NCI-H1694 (cell line): Measurements from ENCODE around the gene HOOK1.
"Not testable (repeated sequence)": the region's sequence is repeated elsewhere in the genome, so short reads cannot be mapped to it uniquely, and the experiment has no call there.

Experiments used
- DNase-seq: peaks from one replicate; lab custom pipeline; 2025; lab: John Stamatoyannopoulos, UW

HOOK1 gene

GRCh38 chr1:59819566-59820438 is 5.1 kb downstream of the HOOK1 start:
- DNase-seq, result no peak

- DNase-seq, result no peak
These were observed 12.4 kb downstream of the HOOK1 start for GRCh38 chr1:59827055-59827643.

GRCh38 chr1:59828160-59828559 is 13.4 kb downstream of the HOOK1 start:
- no peak for DNase-seq

GRCh38 chr1:59831529-59831928 is 16.8 kb downstream of the HOOK1 start:
- no peak for DNase-seq

- no peak for DNase-seq
These were observed 18.3 kb downstream of the HOOK1 start for GRCh38 chr1:59833022-59833421.

GRCh38 chr1:59833991-59834390 is 19.2 kb downstream of the HOOK1 start:
- no peak for DNase-seq

GRCh38 chr1:59837857-59838256 is 23.1 kb downstream of the HOOK1 start:
- DNase-seq, result not testable (repeated sequence)

- no peak for DNase-seq
These were observed 30.3 kb downstream of the HOOK1 start for GRCh38 chr1:59845091-59845490.

- DNase-seq, result no peak
These were observed 31.6 kb downstream of the HOOK1 start for GRCh38 chr1:59846209-59846894.

- DNase-seq, result no peak
These were observed 32.1 kb downstream of the HOOK1 start for GRCh38 chr1:59846895-59847282.

- no peak for DNase-seq
These were observed 37.4 kb downstream of the HOOK1 start for GRCh38 chr1:59852117-59852516.

GRCh38 chr1:59855297-59855696 is 40.5 kb downstream of the HOOK1 start:
- DNase-seq, result not testable (repeated sequence)

GRCh38 chr1:59856725-59857338 is 42.1 kb downstream of the HOOK1 start:
- no peak for DNase-seq

GRCh38 chr1:59857679-59858354 is 43.1 kb downstream of the HOOK1 start:
- no peak for DNase-seq

GRCh38 chr1:59866462-59866861 is 51.7 kb downstream of the HOOK1 start:
- no peak for DNase-seq

GRCh38 chr1:59871746-59872145 is 57.0 kb downstream of the HOOK1 start:
- no peak for DNase-seq

GRCh38 chr1:59877108-59877682 is 62.4 kb downstream of the HOOK1 start:
- no peak for DNase-seq

GRCh38 chr1:59878370-59878769 is 63.6 kb downstream of the HOOK1 start:
- DNase-seq, result no peak

GRCh38 chr1:59879574-59879973 is 64.8 kb downstream of the HOOK1 start:
- peak; percentile 63 for DNase-seq

- DNase-seq, result no peak
These were observed 65.3 kb downstream of the HOOK1 start for GRCh38 chr1:59879996-59880505.

GRCh38 chr1:59880735-59881134 is 66.0 kb downstream of the HOOK1 start:
- DNase-seq, result peak; percentile 3
